Endothelial cell of umbilical vein (primary cell): ENCODE measurements around the gene ARHGAP42. TPM values are rescaled to one million over a fixed set of nuclear protein-coding genes. Genes with fewer than 3 reads are reported as not detected.

Experiments used
- BruUV-seq: library from RNA; stranded (reverse); fragments of 400-500 nt; replicated peaks from 2 replicates; lab custom pipeline; 2021; lab: Mats Ljungman, UMichigan
- CTCF ChIA-PET: fragments of 300-600, 350-600 bp; sonication (Branson Sonifier 250); formaldehyde crosslinking; loops from one replicate; lab custom pipeline; 2021; ENCODE audit warnings: antibody characterized with exemption, inconsistent platforms; lab: Charles Lee
- POLR2A ChIA-PET: fragments of 300-600, 350-600 bp; sonication (Branson Sonifier 250); formaldehyde crosslinking; loops from one replicate; lab custom pipeline; 2021; ENCODE audit warnings: antibody characterized with exemption, inconsistent platforms; lab: Charles Lee
- DNase-seq: peaks from one replicate; pipeline ENCODE4 v3.0.0-alpha.2; 2011; ENCODE audit warnings: low read depth, low spot score
- FAIRE-seq: peaks from 2 replicates; lab custom pipeline; 2011; peaks lifted over from hg19 to GRCh38; lab: Jason Lieb, UNC
- H2AFZ ChIP-seq: 2 replicates; pipeline ENCODE4 v1.6.0; 2012; ENCODE audit warnings: low read depth, low read length, control low read depth, inconsistent platforms
- H3K27ac ChIP-seq: 2 replicates; pipeline ENCODE4 v1.5.1; 2011; ENCODE audit warnings: low read depth, mild to moderate bottlenecking, control low read depth, low read length, moderate library complexity; ENCODE audit not compliant: insufficient read depth
- H3K27me3 ChIP-seq, 2 experiments: 2 replicates each; pipeline versions ENCODE4 v1.6.0 to v1.6.1; 2011; ENCODE audit warnings: low read length in 2 of 2, mixed read lengths in 1 of 2; ENCODE audit not compliant: control insufficient read depth in 2 of 2, insufficient read depth in 2 of 2
- H3K36me3 ChIP-seq, 2 experiments: 2 replicates in 1 of 2; 3 replicates in 1 of 2; pipeline ENCODE4 v1.5.1; 2011; ENCODE audit warnings: low read length in 2 of 2, mild to moderate bottlenecking in 1 of 2, moderate library complexity in 1 of 2; ENCODE audit not compliant: control insufficient read depth in 2 of 2, insufficient read depth in 2 of 2; ENCODE audit errors: extremely low read depth in 1 of 2
- H3K4me1 ChIP-seq: 3 replicates; pipeline ENCODE4 v1.5.1; 2011; ENCODE audit warnings: mild to moderate bottlenecking, low read length; ENCODE audit not compliant: control insufficient read depth, insufficient read depth; ENCODE audit errors: extremely low read depth
- H3K4me2 ChIP-seq: 2 replicates; pipeline ENCODE4 v1.6.1; 2011; ENCODE audit warnings: low read length, control low read depth, mixed read lengths; ENCODE audit not compliant: insufficient read depth
- H3K4me3 ChIP-seq, 3 experiments: fragments of 200-600 bp in 1 of 3; sonication (generic), shearing (Covaris generic) in 1 of 3; replicated peaks in 1 of 3; 2 replicates each; pipeline ENCODE4 v1.5.1; 2011 to 2016; ENCODE audit warnings: control low read depth in 3 of 3, low read length in 3 of 3, mild to moderate bottlenecking in 2 of 3, inconsistent platforms in 1 of 3, low read depth in 1 of 3, moderate library complexity in 1 of 3; ENCODE audit not compliant: insufficient read depth in 1 of 3
- H3K79me2 ChIP-seq: 2 replicates; pipeline ENCODE4 v1.6.0; 2012; ENCODE audit warnings: low read length, inconsistent platforms; ENCODE audit not compliant: control insufficient read depth, insufficient read depth
- H3K9ac ChIP-seq: replicated peaks from 2 replicates; pipeline ENCODE3; 2011; ENCODE audit warnings: low read length, control low read depth; ENCODE audit not compliant: insufficient read depth; ENCODE audit errors: extremely low read depth
- H3K9me1 ChIP-seq: replicated peaks from 3 replicates; pipeline ENCODE4 v1.6.0; 2011; ENCODE audit warnings: mild to moderate bottlenecking, low read length; ENCODE audit not compliant: control insufficient read depth, insufficient read depth; ENCODE audit errors: extremely low read depth
- H3K9me3 ChIP-seq: replicated peaks from 2 replicates; pipeline ENCODE4 v1.5.1; 2012; ENCODE audit warnings: low read length, inconsistent platforms; ENCODE audit not compliant: control insufficient read depth, insufficient read depth
- H4K20me1 ChIP-seq: replicated peaks from 2 replicates; pipeline ENCODE3; 2011; ENCODE audit warnings: mild to moderate bottlenecking, low read length; ENCODE audit not compliant: control insufficient read depth, insufficient read depth; ENCODE audit errors: extremely low read depth
- CTCF ChIP-seq, 2 donors: IDR thresholded peaks; 1 replicate in 1 of 2; 2 replicates in 1 of 2; pipeline ENCODE4 v1.5.1; 2011; ENCODE audit warnings: low read length in 2 of 2, mild to moderate bottlenecking in 2 of 2, moderate library complexity in 2 of 2, control low read depth in 1 of 2, inconsistent platforms in 1 of 2, low read depth in 1 of 2; ENCODE audit not compliant: insufficient read depth in 1 of 2; ENCODE audit errors: extremely low read depth in 1 of 2
- EZH2 ChIP-seq: IDR thresholded peaks from 2 replicates; pipeline ENCODE4 v1.6.1; 2012; ENCODE audit warnings: borderline replicate concordance, low read depth, mild to moderate bottlenecking, moderate library complexity, low read length, inconsistent platforms; ENCODE audit not compliant: severe bottlenecking
- FOS ChIP-seq: IDR thresholded peaks from 2 replicates; pipeline ENCODE4 v1.6.1; 2011; ENCODE audit warnings: mild to moderate bottlenecking, low read length, moderate library complexity, borderline replicate concordance; ENCODE audit not compliant: insufficient read depth
- GATA2 ChIP-seq: IDR thresholded peaks from 2 replicates; pipeline ENCODE4 v1.7.0; 2011; ENCODE audit warnings: low read depth, mild to moderate bottlenecking, moderate library complexity, mixed read lengths, low read length; ENCODE audit not compliant: insufficient read length, insufficient read depth
- JUN ChIP-seq: IDR thresholded peaks from 2 replicates; pipeline ENCODE4 v1.6.1; 2011; ENCODE audit warnings: borderline replicate concordance, low read depth; ENCODE audit not compliant: insufficient read length, insufficient read depth
- MAX ChIP-seq: IDR thresholded peaks from 2 replicates; pipeline ENCODE4 v1.6.1; 2011; ENCODE audit not compliant: insufficient read depth, insufficient read length
- MYC ChIP-seq: IDR thresholded peaks from one replicate; pipeline ENCODE4 v1.6.1; 2011; ENCODE audit warnings: mild to moderate bottlenecking, low read depth, low read length
- POLR2A ChIP-seq: IDR thresholded peaks from 2 replicates; pipeline ENCODE4 v1.6.1; 2012; ENCODE audit warnings: low read depth, mild to moderate bottlenecking, control low read depth, low read length
- POLR2AphosphoS5 ChIP-seq: IDR thresholded peaks from 2 replicates; pipeline ENCODE4 v1.6.1; 2012; ENCODE audit warnings: low read depth, mild to moderate bottlenecking, control low read depth, low read length, moderate library complexity; ENCODE audit not compliant: insufficient read depth
- dilution Hi-C: fragments of 300-500 bp; cut with MboI; formaldehyde crosslinking; loops from one replicate; pipeline ENCODE4 v1.15.0; 2019; ENCODE audit warnings: low sequenced_read_pairs; ENCODE audit not compliant: extremely low pct_ligation_motif_present
- intact Hi-C: fragments of 100-400 bp; cut with micrococcal nuclease; formaldehyde crosslinking; loops from one replicate; pipeline ENCODE4 v1.10.0; 2022
- polyA plus RNA-seq, 4 experiments: library from polyadenylated mRNA; depleted of rRNA in 3 of 4; stranded (reverse) in 3 of 4; unstranded in 1 of 4; fragments of >200 nt; gene quantifications; 2 replicates each; pipeline versions ENCODE4 v1.2.1 to v1.2.3, GENCODE V29; 2011 to 2012; ENCODE audit warnings: missing spikeins in 1 of 4
- total RNA-seq: library from RNA; stranded (reverse); gene quantifications from 2 replicates; pipeline ENCODE4 v1.2.3, GENCODE V29; 2021

The ARHGAP42 gene
- total and polyA plus RNA-seq, 2 donors (not counting 3 experiments of a cell fraction or from before 2014, with no cell fraction given), result 1.8 to 2.4 TPM

GRCh38 chr11:100731471-100731870 is 44.4 kb downstream of the ARHGAP42 start:
- ChIA-PET CTCF (no interaction called here), POLR2A (no interaction called here)
- no peak for TF ChIP-seq CTCF (IDR thresholded peaks at IDR 0.05; ENCODE audit: extremely low read depth in 1 of 2, insufficient read depth in 1 of 2, low read depth in 1 of 2, low read length in 2 of 2)
- no peak for TF ChIP-seq GATA2
- Histone ChIP-seq H3K4me1 (no peaks in the 10 kb centered on the region), H2AFZ (no peak overlapping the region), H3K27me3 (no peaks in the 10 kb centered on the region), H3K36me3 (no peaks in the 10 kb centered on the region), H3K9me3 (no peaks in the 10 kb centered on the region), H3K79me2 (no peaks in the 10 kb centered on the region), H3K9me1 (no peaks in the 10 kb centered on the region), H4K20me1 (no peaks in the 10 kb centered on the region), H3K27ac (no peak overlapping the region), H3K9ac (no peak overlapping the region), H3K4me2 (no peak overlapping the region), H3K4me3 (no peak overlapping the region)
- dilution Hi-C loops (no loop called here), intact Hi-C loops (no loop called here)
- FAIRE-seq (no peak), DNase-seq (no peak)
- no TSS peak for BruUV-seq

- DNase-seq (no peak), FAIRE-seq (no peak)
- Histone ChIP-seq H3K4me2 (no peak overlapping the region), H3K27ac (no peak overlapping the region), H3K4me3 (no peak overlapping the region), H3K9me3 (no peaks in the 10 kb centered on the region), H3K4me1 (no peaks in the 10 kb centered on the region), H3K79me2 (no peaks in the 10 kb centered on the region), H3K9ac (no peak overlapping the region), H3K27me3 (no peaks in the 10 kb centered on the region), H4K20me1 (no peaks in the 10 kb centered on the region), H3K36me3 (no peaks in the 10 kb centered on the region), H2AFZ (no peak overlapping the region), H3K9me1 (no peaks in the 10 kb centered on the region)
- CTCF ChIA-PET, result no interaction called here
- intact Hi-C loops (no loop called here), dilution Hi-C loops (no loop called here)
- POLR2A ChIA-PET, result no interaction called here
- no TSS peak for BruUV-seq
- TF ChIP-seq POLR2AphosphoS5 (no peak), POLR2A (no peak), GATA2 (no peak), CTCF (IDR thresholded peaks at IDR 0.05; ENCODE audit: extremely low read depth in 1 of 2, insufficient read depth in 1 of 2, low read depth in 1 of 2, low read length in 2 of 2) (no peak), EZH2 (no peak), JUN (no peak), MAX (no peak), FOS (no peak), MYC (no peak)
Measured at GRCh38 chr11:100732949-100733348, 45.9 kb downstream of the ARHGAP42 start.
